CD1c-positive myeloid dendritic cell (primary cell): ENCODE data around the gene MEGF11.

ENCODE experiments used
- DNase-seq: peaks from one replicate; pipeline ENCODE4 v3.0.0-alpha.2; 2016; ENCODE audit errors: extremely low spot score

The MEGF11 gene

GRCh38 chr15:66142285-66142684 lies 111.3 kb downstream of the MEGF11 start:
- DNase-seq: no peak

GRCh38 chr15:66139591-66140207 lies 113.9 kb downstream of the MEGF11 start:
- no peak for DNase-seq

- no peak for DNase-seq
Measured at GRCh38 chr15:66138892-66139590, 114.5 kb downstream of the MEGF11 start.

GRCh38 chr15:66138096-66138783 lies 115.3 kb downstream of the MEGF11 start:
- DNase-seq: no peak

GRCh38 chr15:66136948-66137347 lies 116.6 kb downstream of the MEGF11 start:
- DNase-seq: no peak

- no peak for DNase-seq
Measured at GRCh38 chr15:66135664-66136063, 117.9 kb downstream of the MEGF11 start.

- no peak for DNase-seq
Measured at GRCh38 chr15:66134284-66134683, 119.3 kb downstream of the MEGF11 start.

GRCh38 chr15:66133247-66133885 lies 120.2 kb downstream of the MEGF11 start:
- DNase-seq: no peak

- DNase-seq: no peak
Measured at GRCh38 chr15:66132251-66132816, 121.2 kb downstream of the MEGF11 start.

GRCh38 chr15:66131831-66132230 lies 121.7 kb downstream of the MEGF11 start:
- DNase-seq: no peak

- DNase-seq: no peak
Measured at GRCh38 chr15:66131200-66131599, 122.3 kb downstream of the MEGF11 start.

- no peak for DNase-seq
Measured at GRCh38 chr15:66130496-66131034, 123.0 kb downstream of the MEGF11 start.

- no peak for DNase-seq
Measured at GRCh38 chr15:66129586-66129985, 124.0 kb downstream of the MEGF11 start.

GRCh38 chr15:66128116-66128680 lies 125.4 kb downstream of the MEGF11 start:
- no peak for DNase-seq

- no peak for DNase-seq
Measured at GRCh38 chr15:66126456-66126855, 127.1 kb downstream of the MEGF11 start.

- DNase-seq: no peak
Measured at GRCh38 chr15:66126031-66126441, 127.5 kb downstream of the MEGF11 start.

- no peak for DNase-seq
Measured at GRCh38 chr15:66124651-66125050, 128.9 kb downstream of the MEGF11 start.

GRCh38 chr15:66123799-66124198 lies 129.8 kb downstream of the MEGF11 start:
- DNase-seq: no peak

- no peak for DNase-seq
Measured at GRCh38 chr15:66120422-66120821, 133.1 kb downstream of the MEGF11 start.

- DNase-seq: no peak
Measured at GRCh38 chr15:66117841-66118240, 135.7 kb downstream of the MEGF11 start.

- no peak for DNase-seq
Measured at GRCh38 chr15:66115568-66116206, 137.9 kb downstream of the MEGF11 start.
